IMR-90 (cell line): ENCODE measurements around the gene HTT. TPM values are rescaled to one million over a fixed set of nuclear protein-coding genes. Genes with fewer than 3 reads are reported as not detected.

ENCODE experiments used
- ATAC-seq: fragments of 200-7000 bp; cut with Tn5 transposase; 2 replicates; pipeline ENCODE4 v1.9.1; 2020; ENCODE audit warnings: low read depth, mild to moderate bottlenecking, moderate library complexity
- BruUV-seq: library from RNA; stranded (reverse); fragments of 400-500 nt; replicated peaks from 2 replicates; lab custom pipeline; 2021; lab: Mats Ljungman, UMichigan
- CTCF ChIA-PET: fragments of 300-600 bp; formaldehyde crosslinking; extraction: SDS; loops from one replicate; lab custom pipeline; 2021; ENCODE audit warnings: antibody characterized with exemption; lab: Yijun Ruan, JAX
- POLR2A ChIA-PET: fragments of 300-600 bp; sonication (Branson Sonifier 250); formaldehyde crosslinking; loops from one replicate; lab custom pipeline; 2022; ENCODE audit warnings: antibody characterized with exemption; ENCODE audit not compliant: unreplicated experiment; lab: Charles Lee
- DNase-seq: peaks from one replicate; pipeline ENCODE4 v3.0.0; 2013
- H2AFZ ChIP-seq: replicated peaks from 2 replicates; pipeline ENCODE3; 2013; ENCODE audit warnings: low read length, mild to moderate bottlenecking; ENCODE audit not compliant: poor library complexity
- H2AK5ac ChIP-seq: 2 replicates; pipeline ENCODE4 v1.6.1; 2013; ENCODE audit warnings: low read depth, low read length, inconsistent platforms
- H2AK9ac ChIP-seq: replicated peaks from 2 replicates; pipeline ENCODE3; 2013; ENCODE audit warnings: mild to moderate bottlenecking, low read depth, low read length, moderate library complexity; ENCODE audit not compliant: poor library complexity
- H2BK120ac ChIP-seq: 2 replicates; pipeline ENCODE4 v1.6.1; 2013; ENCODE audit warnings: low read depth, low read length, inconsistent platforms
- H2BK15ac ChIP-seq: 3 replicates; pipeline ENCODE4 v1.6.1; 2013; ENCODE audit warnings: low read depth, low read length, inconsistent platforms
- H2BK20ac ChIP-seq: 2 replicates; pipeline ENCODE4 v1.6.1; 2013; ENCODE audit warnings: low read depth, mild to moderate bottlenecking, inconsistent platforms, low read length, moderate library complexity
- H2BK5ac ChIP-seq: 2 replicates; pipeline ENCODE4 v1.6.1; 2013; ENCODE audit warnings: mild to moderate bottlenecking, low read depth, low read length, inconsistent platforms; ENCODE audit not compliant: poor library complexity, severe bottlenecking
- H3K14ac ChIP-seq: replicated peaks from 2 replicates; pipeline ENCODE4 v1.6.1; 2013; ENCODE audit warnings: low read depth, low read length, inconsistent platforms
- H3K18ac ChIP-seq: 2 replicates; pipeline ENCODE4 v1.6.1; 2013; ENCODE audit warnings: low read depth, low read length, control low read depth
- H3K23ac ChIP-seq: 2 replicates; pipeline ENCODE4 v1.6.1; 2013; ENCODE audit warnings: low read depth, low read length, inconsistent platforms
- H3K27ac ChIP-seq: 2 replicates; pipeline ENCODE4 v1.5.1; 2013; ENCODE audit warnings: mild to moderate bottlenecking, control low read depth, low read length; ENCODE audit not compliant: insufficient read depth
- H3K27me3 ChIP-seq: 2 replicates; pipeline ENCODE4 v1.6.1; 2013; ENCODE audit warnings: low read length; ENCODE audit not compliant: control insufficient read depth, insufficient read depth
- H3K36me3 ChIP-seq: 2 replicates; pipeline ENCODE4 v1.6.1; 2013; ENCODE audit warnings: low read length, mixed read lengths; ENCODE audit not compliant: control insufficient read depth, insufficient read depth
- H3K4ac ChIP-seq: 2 replicates; pipeline ENCODE4 v1.6.1; 2013; ENCODE audit warnings: low read depth, low read length, inconsistent platforms
- H3K4me1 ChIP-seq: 2 replicates; pipeline ENCODE4 v1.6.1; 2013; ENCODE audit warnings: low read length, mixed read lengths; ENCODE audit not compliant: control insufficient read depth, insufficient read depth
- H3K4me2 ChIP-seq: 2 replicates; pipeline ENCODE4 v1.6.1; 2013; ENCODE audit warnings: low read depth, mild to moderate bottlenecking, control low read depth, low read length, moderate library complexity
- H3K4me3 ChIP-seq: 2 replicates; pipeline ENCODE4 v1.5.1; 2013; ENCODE audit warnings: low read depth, mild to moderate bottlenecking, control low read depth, low read length, moderate library complexity; ENCODE audit not compliant: insufficient read depth
- H3K56ac ChIP-seq: 2 replicates; pipeline ENCODE4 v1.6.1; 2013; ENCODE audit warnings: low read length, inconsistent platforms; ENCODE audit not compliant: insufficient read depth; ENCODE audit errors: extremely low read depth
- H3K79me1 ChIP-seq, 2 experiments: 2 replicates each; pipeline ENCODE4 v1.6.1; 2013; ENCODE audit warnings: low read length in 2 of 2, inconsistent platforms in 1 of 2, low read depth in 1 of 2
- H3K9ac ChIP-seq: 2 replicates; pipeline ENCODE4 v1.6.1; 2013; ENCODE audit warnings: low read depth, low read length, control low read depth
- H3K9me1 ChIP-seq: 2 replicates; pipeline ENCODE4 v1.6.1; 2013; ENCODE audit warnings: low read length, inconsistent platforms; ENCODE audit not compliant: insufficient read depth
- H3K9me3 ChIP-seq: 2 replicates; pipeline ENCODE4 v1.6.1; 2013; ENCODE audit warnings: low read length; ENCODE audit not compliant: control insufficient read depth, insufficient read depth
- H4K20me1 ChIP-seq: 2 replicates; pipeline ENCODE4 v1.6.1; 2013; ENCODE audit warnings: low read length, inconsistent platforms; ENCODE audit not compliant: insufficient read depth
- H4K5ac ChIP-seq: 2 replicates; pipeline ENCODE4 v1.6.1; 2013; ENCODE audit warnings: mild to moderate bottlenecking, low read depth, low read length, control low read depth
- H4K8ac ChIP-seq, 2 experiments: 2 replicates each; pipeline ENCODE4 v1.6.1; 2013; ENCODE audit warnings: low read depth in 2 of 2, low read length in 2 of 2, control low read depth in 1 of 2, inconsistent platforms in 1 of 2
- H4K91ac ChIP-seq: 2 replicates; pipeline ENCODE4 v1.6.1; 2013; ENCODE audit warnings: low read depth, low read length, inconsistent platforms; ENCODE audit not compliant: insufficient read depth
- CEBPB ChIP-seq: IDR thresholded peaks from 2 replicates; pipeline ENCODE4 v1.6.1; 2012; ENCODE audit warnings: low read depth, low read length, improper control_type of control experiment
- CHD1 ChIP-seq: IDR thresholded peaks from 2 replicates; pipeline ENCODE4 v1.6.1; 2012; ENCODE audit warnings: low read depth, low read length, improper control_type of control experiment
- FOS ChIP-seq: fragments of 150-350 bp; IDR thresholded peaks from 2 replicates; pipeline ENCODE4 v1.6.1; 2016; ENCODE audit warnings: low read depth, low read length
- MAZ ChIP-seq: IDR thresholded peaks from 2 replicates; pipeline ENCODE4 v1.6.1; 2012; ENCODE audit warnings: low read depth, mild to moderate bottlenecking, low read length, improper control_type of control experiment, moderate library complexity, borderline replicate concordance
- MXI1 ChIP-seq: IDR thresholded peaks from 2 replicates; pipeline ENCODE4 v1.6.1; 2012; ENCODE audit warnings: low read depth, mild to moderate bottlenecking, low read length, moderate library complexity, borderline replicate concordance
- RAD21 ChIP-seq: IDR thresholded peaks from 2 replicates; pipeline ENCODE4 v1.6.1; 2012; ENCODE audit warnings: low read length, improper control_type of control experiment
- RFX5 ChIP-seq: IDR thresholded peaks from 2 replicates; pipeline ENCODE4 v1.8.0; 2012; ENCODE audit warnings: low read depth, mild to moderate bottlenecking, low read length, moderate library complexity
- WGBS, 2 experiments: methylation state at CpG; one replicate each; pipeline versions ENCODE4 v1.1.5 to v1.1.7; 2013; ENCODE audit warnings: missing lambda C conversion rate in 2 of 2; ENCODE audit not compliant: insufficient read length in 1 of 2; ENCODE audit errors: extremely low coverage in 2 of 2; 5-methylcytosine and 5-hydroxymethylcytosine counted together
- dilution Hi-C: fragments of 300-500 bp; cut with HindIII; formaldehyde crosslinking; loops from one replicate; pipeline ENCODE4 v1.14.3; 2018; ENCODE audit warnings: low sequenced_read_pairs; ENCODE audit not compliant: unreplicated experiment
- in situ Hi-C: fragments of 300-500 bp; cut with MboI; formaldehyde crosslinking; loops from 3 replicates; pipeline ENCODE4 v1.14.3; 2019; ENCODE audit warnings: low sequenced_read_pairs, inconsistent platforms, mixed read lengths
- intact Hi-C: fragments of 100-400 bp; cut with micrococcal nuclease; formaldehyde crosslinking; loops from 2 replicates; pipeline ENCODE4 v1.10.0; 2022
- polyA plus RNA-seq, 3 experiments: library from polyadenylated mRNA; depleted of rRNA; stranded (reverse); fragments of >200 nt; gene quantifications; 2 replicates each; pipeline ENCODE4 v1.2.3, GENCODE V29; 2012; ENCODE audit warnings: low replicate concordance in 1 of 3
- total RNA-seq: library from RNA; depleted of rRNA; stranded (reverse); fragments of >200 nt; gene quantifications from 2 replicates; pipeline ENCODE4 v1.2.3, GENCODE V29; 2012
- TF ChIP-seq, protein P1 (sequence below): fragments of 150-350 bp; IDR thresholded peaks from 2 replicates; pipeline ENCODE4 v1.6.1; 2016; ENCODE audit warnings: low read depth, mild to moderate bottlenecking, low read length, moderate library complexity, borderline replicate concordance

Gene HTT
- total and polyA plus RNA-seq, 2 of the 4 experiments (the other 2 are of a cell fraction) = 11.6 to 14.3 TPM

DNA sequence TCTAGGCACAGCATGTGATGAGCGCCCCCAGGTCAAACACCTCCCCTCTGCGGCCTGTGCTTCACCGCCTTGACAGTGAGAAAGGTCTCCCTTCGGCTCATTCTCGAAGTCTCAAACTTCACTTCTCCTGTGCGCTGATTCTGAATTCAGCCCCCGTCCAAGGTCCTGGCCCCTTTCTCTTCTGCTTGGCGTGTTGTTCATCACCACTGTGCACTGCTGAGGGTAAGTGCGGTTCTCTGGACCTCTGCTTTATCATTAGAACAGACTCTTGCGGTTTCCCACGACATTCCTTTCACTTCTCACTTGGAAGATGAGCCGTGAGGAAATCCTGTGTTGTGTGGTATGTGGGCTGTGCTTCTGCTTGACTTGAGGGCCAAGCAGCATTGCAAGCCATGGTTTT lies 12.0 kb upstream of the HTT start:
- H3K4ac ChIP-seq = no peak overlapping the region
- in situ Hi-C loops (no loop called here), intact Hi-C loops (no loop called here), dilution Hi-C loops (no loop called here)
- no peaks in the 10 kb centered on the region for H3K9me3 ChIP-seq
- BruUV-seq = no TSS peak
- TF ChIP-seq CHD1 (no peak), FOS (no peak), MXI1 (0 out of 2 replicates have a peak, but pooled peaks have one; percentile 22), CEBPB (peak; percentile 29; the same call in 1 of the 2 replicates), RAD21 (no peak), RFX5 (no peak), MAZ (no peak)
- TF ChIP-seq, protein P1, sequence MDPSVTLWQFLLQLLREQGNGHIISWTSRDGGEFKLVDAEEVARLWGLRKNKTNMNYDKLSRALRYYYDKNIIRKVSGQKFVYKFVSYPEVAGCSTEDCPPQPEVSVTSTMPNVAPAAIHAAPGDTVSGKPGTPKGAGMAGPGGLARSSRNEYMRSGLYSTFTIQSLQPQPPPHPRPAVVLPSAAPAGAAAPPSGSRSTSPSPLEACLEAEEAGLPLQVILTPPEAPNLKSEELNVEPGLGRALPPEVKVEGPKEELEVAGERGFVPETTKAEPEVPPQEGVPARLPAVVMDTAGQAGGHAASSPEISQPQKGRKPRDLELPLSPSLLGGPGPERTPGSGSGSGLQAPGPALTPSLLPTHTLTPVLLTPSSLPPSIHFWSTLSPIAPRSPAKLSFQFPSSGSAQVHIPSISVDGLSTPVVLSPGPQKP = no peak
- H3K27ac ChIP-seq = no peak overlapping the region
- H3K14ac ChIP-seq = no peak overlapping the region
- no peaks in the 10 kb centered on the region for H3K36me3 ChIP-seq
- no peak overlapping the region for H4K5ac ChIP-seq
- H3K9ac ChIP-seq = no peak overlapping the region
- no peak overlapping the region for H4K8ac ChIP-seq
- H3K4me3 ChIP-seq = no peak overlapping the region
- H2BK15ac ChIP-seq = no peak overlapping the region
- no peak overlapping the region for H2BK20ac ChIP-seq
- no peak overlapping the region for H3K23ac ChIP-seq
- peak; percentile 76 for DNase-seq
- 59% methylated on average over 6 of the region's 12 CpGs; no CpG with 5 or more reads in 1 of the 2 experiments for WGBS, 2 experiments
- H3K56ac ChIP-seq = no peak overlapping the region
- H4K91ac ChIP-seq = no peak overlapping the region
- no peaks in the 10 kb centered on the region for H3K9me1 ChIP-seq
- H2AK5ac ChIP-seq = no peak overlapping the region
- H3K4me2 ChIP-seq = peak overlapping the region; percentile 11; the same call in 1 of the 2 replicates
- ChIA-PET CTCF (no interaction called here), POLR2A (no interaction called here)
- no peak overlapping the region for H2AFZ ChIP-seq
- peak; percentile 91 for ATAC-seq
- no peak overlapping the region for H2AK9ac ChIP-seq
- no peaks in the 10 kb centered on the region for H3K79me1 ChIP-seq
- no peak overlapping the region for H2BK5ac ChIP-seq
- H3K4me1 ChIP-seq = peaks cover 2% of the 10 kb centered on the region; the same call in 1 of the 2 replicates
- no peaks in the 10 kb centered on the region for H4K20me1 ChIP-seq
- no peak overlapping the region for H3K18ac ChIP-seq
- H2BK120ac ChIP-seq = no peak overlapping the region
- peaks cover 30% of the 10 kb centered on the region for H3K27me3 ChIP-seq
